NCI-H146 treated with DMSO at 0.1 percent for 48 hours (cell line): Measurements from ENCODE around the gene THRB.

Experiments used
- DNase-seq: peaks from one replicate; lab custom pipeline; 2025; ENCODE audit not compliant: unreplicated experiment; lab: John Stamatoyannopoulos, UW

THRB gene

GRCh38 chr3:24237971-24238706 lies 256.5 kb downstream of the THRB start:
- DNase-seq: peak; percentile 55

- no peak for DNase-seq
Measured at GRCh38 chr3:24235121-24235520, 259.5 kb downstream of the THRB start.

DNA sequence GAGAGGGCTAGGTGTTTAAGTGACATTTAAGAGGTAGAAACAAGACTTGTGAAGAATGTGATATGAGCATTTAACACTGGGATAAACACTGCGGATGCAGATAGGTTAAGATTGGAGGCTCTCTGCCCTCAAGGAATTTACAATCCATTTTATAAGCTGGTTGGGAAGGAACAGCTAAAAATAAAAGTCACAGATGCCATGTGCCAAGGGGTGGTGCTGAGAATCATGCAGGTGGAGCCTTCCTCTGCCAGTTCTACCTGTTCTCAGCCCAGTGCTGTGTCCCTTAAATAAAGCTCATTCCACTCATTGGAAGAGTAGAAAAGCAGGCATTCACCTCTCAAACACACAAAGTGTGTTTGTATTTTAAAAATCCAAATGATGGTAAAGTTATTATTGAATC lies 261.9 kb downstream of the THRB start:
- DNase-seq: no peak

- no peak for DNase-seq
Measured at GRCh38 chr3:24229468-24230221, 265.0 kb downstream of the THRB start.

- DNase-seq: no peak
Measured at GRCh38 chr3:24227635-24228034, 267.0 kb downstream of the THRB start.

DNA sequence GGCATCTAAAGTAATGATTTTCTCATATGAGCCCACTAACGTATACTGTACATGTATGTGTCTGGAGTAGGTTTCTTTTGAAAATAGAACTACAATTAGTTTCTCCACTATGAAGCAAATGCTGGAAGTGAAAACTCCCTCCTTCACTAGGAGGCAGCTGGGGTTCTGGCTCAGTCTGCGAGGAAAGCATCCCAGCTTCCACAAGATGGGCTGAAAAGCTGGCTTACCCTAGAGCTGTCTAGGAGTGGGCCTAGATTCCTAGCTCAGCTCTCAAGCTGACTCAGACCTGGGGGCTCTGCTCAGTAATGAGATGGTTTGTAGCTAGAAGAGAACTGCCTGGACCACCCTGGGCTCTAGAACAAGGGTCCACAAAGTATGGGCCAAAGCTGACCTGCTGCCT lies 268.3 kb downstream of the THRB start:
- no peak for DNase-seq

DNA sequence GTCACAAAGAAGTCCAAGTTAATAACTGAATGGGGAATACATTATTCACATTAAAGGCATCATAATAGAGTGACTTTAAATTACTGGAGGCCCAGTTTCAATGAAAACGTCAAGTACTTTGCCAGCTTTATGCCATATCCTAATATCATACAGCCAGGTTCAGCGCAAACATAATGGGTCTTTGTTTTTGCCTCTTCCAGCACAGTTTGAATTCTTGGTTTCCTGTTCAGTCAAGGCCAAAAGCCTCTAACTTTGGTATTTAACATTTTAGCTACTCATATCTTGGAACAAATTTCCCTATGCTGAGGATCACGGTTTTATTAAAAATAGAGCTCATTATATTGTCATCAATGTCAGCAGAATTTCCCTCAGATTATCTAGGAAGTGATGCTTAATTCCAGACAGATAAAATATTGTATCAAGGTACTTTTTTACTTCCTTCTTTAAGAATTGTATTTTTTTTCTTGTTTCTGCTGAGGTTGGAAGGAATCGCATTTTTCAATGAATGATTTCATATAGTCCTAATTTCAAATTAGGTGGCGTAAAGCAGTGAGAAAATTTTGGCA lies 269.2 kb downstream of the THRB start:
- no peak for DNase-seq

- no peak for DNase-seq
Measured at GRCh38 chr3:24224666-24225384, 269.8 kb downstream of the THRB start.

DNA sequence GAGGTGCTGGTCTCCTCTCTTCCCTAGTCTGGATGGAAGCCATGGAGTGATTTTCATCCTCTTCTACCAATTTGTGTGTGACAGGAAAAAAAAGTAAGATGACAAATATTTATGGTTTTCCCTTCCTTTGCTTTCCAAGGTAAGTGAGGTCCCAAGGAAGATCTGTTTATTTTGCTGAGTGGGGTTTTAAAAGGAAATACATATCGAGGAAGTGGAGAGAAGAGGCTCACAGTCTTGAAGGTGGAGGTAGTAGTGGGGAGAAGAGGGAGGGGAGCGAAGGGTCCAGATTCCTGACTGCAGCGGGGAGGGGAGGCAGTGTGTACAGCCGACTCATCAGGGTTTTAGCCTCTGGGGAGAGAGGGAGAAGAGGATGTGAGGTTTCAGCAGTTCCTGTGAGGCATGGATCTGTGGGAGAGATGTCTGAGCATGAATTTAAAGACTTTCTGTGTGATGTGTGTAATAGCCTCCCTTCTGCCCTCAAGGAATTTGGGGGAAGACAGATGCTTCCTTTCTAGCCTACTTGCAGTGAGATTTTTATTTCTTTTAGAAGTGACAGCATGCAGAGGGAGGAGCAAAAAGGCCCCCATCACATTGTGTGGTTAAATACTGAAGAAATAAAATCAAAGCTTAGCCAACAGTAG lies 272.4 kb downstream of the THRB start:
- no peak for DNase-seq

DNA sequence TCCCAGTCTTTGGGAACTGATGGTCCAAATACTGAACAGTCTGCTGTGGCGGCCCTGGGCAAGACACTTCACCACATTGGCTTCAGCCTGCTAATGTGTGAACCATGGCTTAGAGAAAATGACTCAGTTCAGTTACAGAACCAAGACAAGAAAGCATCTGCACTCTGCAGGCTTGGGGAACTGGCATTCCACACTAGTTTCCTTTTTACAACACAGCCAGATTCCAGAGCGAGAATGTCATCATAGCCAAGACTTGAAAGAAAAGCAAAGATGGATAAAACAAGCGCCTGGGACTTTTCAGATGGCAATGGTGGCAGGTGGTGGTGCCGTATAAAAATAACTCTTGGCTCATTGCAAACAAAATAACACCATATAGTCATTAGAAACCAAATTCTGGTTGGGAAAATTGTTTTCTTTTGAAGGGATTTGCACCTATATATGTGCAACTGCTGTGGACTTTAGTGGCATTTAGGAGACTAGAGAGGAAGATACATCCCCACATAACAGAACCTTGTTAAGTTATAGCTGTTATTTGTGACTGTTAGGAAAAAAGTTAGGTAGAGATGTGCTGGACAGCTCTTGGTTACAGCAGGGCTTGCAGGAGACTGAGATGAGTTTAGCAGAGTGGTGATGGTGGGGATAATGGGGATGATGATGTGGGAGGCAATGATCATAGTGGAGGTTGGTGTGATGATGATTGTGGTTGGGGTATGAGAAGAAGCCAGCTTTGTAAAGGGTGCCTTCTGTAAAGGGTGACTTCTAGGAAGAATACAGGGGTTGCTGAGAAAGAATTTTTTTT lies 273.6 kb downstream of the THRB start:
- no peak for DNase-seq

DNA sequence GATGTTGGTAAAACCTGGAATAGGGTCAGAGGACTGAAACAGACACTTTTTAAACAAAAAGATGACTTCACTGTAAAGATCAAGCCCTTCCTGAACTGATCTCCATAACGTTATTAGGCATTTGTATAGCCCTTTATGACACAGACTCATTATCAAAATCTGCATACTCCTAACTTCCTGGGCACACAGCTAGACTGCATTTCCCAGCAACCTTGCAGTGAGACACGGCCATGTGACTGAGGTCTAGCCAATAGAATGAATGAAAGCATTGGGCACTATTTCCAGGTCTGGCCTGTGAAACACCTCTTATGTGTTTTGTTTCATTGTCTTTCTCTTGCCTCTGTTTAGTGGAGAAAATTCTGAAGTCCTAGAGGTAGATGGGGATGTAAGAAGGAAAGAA lies 279.1 kb downstream of the THRB start:
- no peak for DNase-seq

DNA sequence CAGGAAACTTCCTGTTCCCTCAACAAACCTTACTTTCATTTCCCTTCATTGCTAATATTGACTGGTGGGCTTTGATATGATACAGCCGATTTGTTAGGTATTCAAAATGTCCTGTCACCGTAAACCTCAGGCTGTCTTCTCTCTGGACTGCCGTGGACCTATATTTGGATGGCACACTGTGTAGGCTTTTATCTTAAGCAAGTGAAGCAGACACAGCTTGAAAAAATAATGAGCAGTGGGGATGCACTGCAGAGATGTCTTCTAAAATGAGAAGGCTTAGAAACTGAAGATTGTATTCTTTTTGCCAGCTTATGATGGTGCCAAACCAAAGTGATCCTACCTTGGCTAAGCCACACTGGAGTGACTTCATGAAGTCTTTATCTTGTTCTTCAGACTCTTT lies 283.3 kb downstream of the THRB start:
- DNase-seq: no peak

- no peak for DNase-seq
Measured at GRCh38 chr3:24202071-24202470, 292.6 kb downstream of the THRB start.

GRCh38 chr3:24201301-24201700 lies 293.3 kb downstream of the THRB start:
- DNase-seq: no peak

DNA sequence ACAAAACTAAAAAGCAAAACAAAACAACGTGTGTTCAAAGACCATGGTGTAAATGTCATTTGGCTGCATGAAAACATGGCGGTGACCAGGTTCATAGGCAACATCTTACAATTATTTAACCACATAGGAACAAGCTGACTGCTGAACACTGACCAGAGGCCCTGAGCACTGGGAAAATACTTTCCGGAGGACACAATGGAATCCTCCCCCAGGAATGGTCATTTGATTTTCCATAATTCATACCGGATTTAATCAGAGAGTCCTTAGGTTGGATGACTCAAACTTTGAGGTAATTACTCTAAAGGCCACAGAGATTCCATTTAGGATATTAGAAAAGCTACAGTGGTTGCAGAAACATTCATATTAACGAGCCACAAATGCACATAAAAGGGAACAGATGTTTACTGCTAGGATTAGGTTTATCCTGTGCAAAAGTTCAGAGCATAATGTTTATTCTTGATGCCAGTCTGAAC lies 294.8 kb downstream of the THRB start:
- no peak for DNase-seq

GRCh38 chr3:24199300-24199699 lies 295.4 kb downstream of the THRB start:
- DNase-seq: no peak

- DNase-seq: no peak
Measured at GRCh38 chr3:24198728-24199127, 295.9 kb downstream of the THRB start.

GRCh38 chr3:24197809-24198208 lies 296.8 kb downstream of the THRB start:
- no peak for DNase-seq

GRCh38 chr3:24196526-24196925 lies 298.1 kb downstream of the THRB start:
- DNase-seq: no peak

GRCh38 chr3:24195504-24196230 lies 299.0 kb downstream of the THRB start:
- no peak for DNase-seq
